Stomach (tissue), 9 donors: ENCODE results near the gene SPI1. TPM values are rescaled to one million over a fixed set of nuclear protein-coding genes. Genes with fewer than 3 reads are reported as not detected.
A peak's percentile ranks its signal among the peaks of the same experiment; 100 is the strongest.

Experiments
- DNase-seq, 2 donors: peaks; one replicate each; pipeline versions ENCODE4 v3.0.0 to v3.0.0-alpha.2; 2013 to 2019
- H3K27ac ChIP-seq, 5 donors: fragments of 200-600 bp in 4 of 5; sonication (generic) in 4 of 5; one replicate each; pipeline ENCODE4 v1.5.1; 2013 to 2019; ENCODE audit warnings: mild to moderate bottlenecking in 1 of 5, moderate library complexity in 1 of 5
- H3K27me3 ChIP-seq, 3 donors: fragments of 200-600 bp; sonication (generic); one replicate each; pipeline ENCODE4 v1.5.1; 2017 to 2019; ENCODE audit warnings: mixed run types in 1 of 3
- H3K36me3 ChIP-seq, 4 donors: fragments of 200-600 bp; sonication (generic); 1 replicate in 3 of 4; 2 replicates in 1 of 4; pipeline ENCODE4 v1.5.1; 2016 to 2019
- H3K4me1 ChIP-seq, 4 donors: fragments of 200-600 bp; sonication (generic); one replicate each; pipeline ENCODE4 v1.5.1; 2016 to 2019
- H3K4me3 ChIP-seq, 4 donors: fragments of 200-600 bp; sonication (generic) in 3 of 4; one replicate each; pipeline ENCODE4 v1.5.1; 2016 to 2019; ENCODE audit warnings: mild to moderate bottlenecking in 1 of 4
- H3K9me3 ChIP-seq, 4 donors: fragments of 200-600 bp; sonication (generic); one replicate each; pipeline ENCODE4 v1.5.1; 2016 to 2019
- CTCF ChIP-seq, 7 experiments: fragments of 450-650 bp in 4 of 7; fragments of 200-600 bp in 3 of 7; sonication (generic) in 3 of 7; IDR thresholded peaks; one replicate each; pipeline ENCODE4 v1.5.1; 2016 to 2019; ENCODE audit warnings: antibody characterized with exemption in 7 of 7, control low read depth in 2 of 7, mild to moderate bottlenecking in 1 of 7
- EP300 ChIP-seq: sonication (generic); formaldehyde crosslinking; IDR thresholded peaks from one replicate; pipeline ENCODE4 v1.6.1; 2017; ENCODE audit warnings: antibody characterized with exemption
- POLR2A ChIP-seq, 4 donors: fragments of 450-650 bp; IDR thresholded peaks; one replicate each; pipeline ENCODE4 v1.6.1; 2016; ENCODE audit warnings: antibody characterized with exemption in 4 of 4, control low read depth in 2 of 4, mild to moderate bottlenecking in 1 of 4, moderate library complexity in 1 of 4
- POLR2AphosphoS5 ChIP-seq, 3 donors: sonication (generic); formaldehyde crosslinking; IDR thresholded peaks; one replicate each; pipeline ENCODE4 v1.6.1; 2016; ENCODE audit warnings: antibody characterized with exemption in 3 of 3
- WGBS, 5 donors: extraction: QIAGEN DNeasy Blood & Tissue Kit in 3 of 5; methylation state at CpG; one replicate each; pipeline versions ENCODE4 v1.1.5 to v1.1.7; 2013 to 2018; 5-methylcytosine and 5-hydroxymethylcytosine counted together
- intact Hi-C: fragments of 100-400 bp; cut with DNase I; formaldehyde crosslinking; loops from one replicate; pipeline ENCODE4 v1.15.1; 2023; ENCODE audit warnings: low total_unique reads
- polyA plus RNA-seq, 3 donors: library from polyadenylated mRNA; stranded (reverse); fragments of 200-250 nt; gene quantifications; one replicate each; pipeline ENCODE4 v1.2.3, GENCODE V29; 2013
- total RNA-seq, 5 donors: library from RNA; depleted of rRNA; stranded (reverse); fragments of >200 nt; gene quantifications; one replicate each; pipeline versions ENCODE4 v1.1.0 to v1.2.3, GENCODE V29; 2014 to 2016
- donor health status: healthy with polysubstance abuse.
- donor health status: Bipolar disorder and iron deficiency.
- donor health status: healthy.

The SPI1 gene
- total and polyA plus RNA-seq, 8 donors = 2.6 to 24.3 (median 8.2) TPM

GRCh38 chr11:47351156-47352126 lies 26.9 kb downstream of the SPI1 start:
- H3K4me1 ChIP-seq = peaks cover 5 to 26% (median 24%) of the 10 kb centered on the region in 4 donors
- no peak overlapping the region for H3K4me3 ChIP-seq
- TF ChIP-seq POLR2AphosphoS5 (IDR thresholded peaks at IDR 0.05) (peak in 1 of 3 donors; percentile 19), CTCF (IDR thresholded peaks at IDR 0.05) (no peak)
- 54 to 77% (median 61%) methylated on average over 23 to 29 of the region's 29 CpGs for WGBS, 5 donors
- no peaks in the 10 kb centered on the region for H3K27me3 ChIP-seq
- peak overlapping the region in 4 of 5 donors; percentile 14 to 46 (median 36) for H3K27ac ChIP-seq
- intact Hi-C loops = no loop called here
- H3K9me3 ChIP-seq = no peaks in the 10 kb centered on the region
- peak; percentile 68 to 77 for DNase-seq
- peaks cover 0 to 7% (median 0%) of the 10 kb centered on the region in 4 donors for H3K36me3 ChIP-seq

- intact Hi-C loops = no loop called here
- 83 to 92% (median 88%) methylated on average over 9 of the region's 9 CpGs; no CpG with 5 or more reads in 1 of the 5 donors for WGBS, 5 donors
- TF ChIP-seq EP300 = no peak
- TF ChIP-seq CTCF (IDR thresholded peaks at IDR 0.05) = no peak
- no peak for TF ChIP-seq POLR2AphosphoS5 (IDR thresholded peaks at IDR 0.05)
- no peak for TF ChIP-seq POLR2A (IDR thresholded peaks at IDR 0.05)
- H3K9me3 ChIP-seq = no peaks in the 10 kb centered on the region
- no peaks in the 10 kb centered on the region for H3K27me3 ChIP-seq
- peaks cover 5 to 20% (median 19%) of the 10 kb centered on the region in 4 donors for H3K4me1 ChIP-seq
- H3K4me3 ChIP-seq = no peak overlapping the region
- no peak for DNase-seq
- peaks cover 0 to 5% (median 0%) of the 10 kb centered on the region in 4 donors for H3K36me3 ChIP-seq
- H3K27ac ChIP-seq = no peak overlapping the region
These were observed 28.0 kb downstream of the SPI1 start for GRCh38 chr11:47350315-47350714.

GRCh38 chr11:47349521-47350095 lies 28.7 kb downstream of the SPI1 start:
- Histone ChIP-seq H3K27me3 (no peaks in the 10 kb centered on the region), H3K27ac (no peak overlapping the region), H3K4me3 (no peak overlapping the region), H3K4me1 (peaks cover under 1 to 13% (median 12%) of the 10 kb centered on the region in 4 donors), H3K9me3 (no peaks in the 10 kb centered on the region), H3K36me3 (no peaks in the 10 kb centered on the region)
- DNase-seq = no peak
- intact Hi-C loops = no loop called here
- 89 to 93% (median 92%) methylated on average over 17 to 23 of the region's 23 CpGs for WGBS, 5 donors
- TF ChIP-seq POLR2A (IDR thresholded peaks at IDR 0.05) (no peak), CTCF (IDR thresholded peaks at IDR 0.05) (no peak), POLR2AphosphoS5 (IDR thresholded peaks at IDR 0.05) (no peak), EP300 (no peak)

- intact Hi-C loops = no loop called here
- no peaks in the 10 kb centered on the region for H3K36me3 ChIP-seq
- H3K4me3 ChIP-seq = no peak overlapping the region
- TF ChIP-seq CTCF (IDR thresholded peaks at IDR 0.05) (no peak), POLR2A (IDR thresholded peaks at IDR 0.05) (no peak), POLR2AphosphoS5 (IDR thresholded peaks at IDR 0.05) (no peak), EP300 (no peak)
- DNase-seq = no peak
- H3K4me1 ChIP-seq = peaks cover 0 to 13% (median 9%) of the 10 kb centered on the region in 4 donors
- H3K27ac ChIP-seq = no peak overlapping the region
- WGBS, 5 donors = 56 to 76% (median 72%) methylated on average over 5 to 8 of the region's 8 CpGs
- H3K27me3 ChIP-seq = no peaks in the 10 kb centered on the region
- H3K9me3 ChIP-seq = no peaks in the 10 kb centered on the region
These were observed 29.5 kb downstream of the SPI1 start for GRCh38 chr11:47348859-47349258.
